ENCODE data around the gene ZNF212. TPM values are rescaled to one million over a fixed set of nuclear protein-coding genes. Genes with fewer than 3 reads are reported as not detected.

The ZNF212 gene
- total and polyA plus RNA-seq, 9 of the 15 experiments (the other 6 are each of a cell fraction or from before 2014, with no cell fraction given) = 1.8 to 21.4 (median 7.2) TPM

GRCh38 chr7:149261829-149262617 is 22.6 kb downstream of the ZNF212 start, which contains the start of gene ZNF783 (continued):
- TF ChIP-seq NEUROD1 (IDR thresholded peaks at IDR 0.05; ENCODE audit: borderline replicate concordance, low read depth, low read length, partially characterized antibody) (peak; percentile 17), SMAD4 (CRISPR knock-in tag; conservative IDR thresholded peaks at IDR 0.05) (peak; percentile 65), ZNF609 (CRISPR knock-in tag; IDR thresholded peaks at IDR 0.05; ENCODE audit: borderline replicate concordance) (0 out of 2 replicates have a peak, but pooled peaks have one; percentile 28), SRSF9 (IDR thresholded peaks at IDR 0.05; ENCODE audit: borderline replicate concordance, low read depth, low read length) (no peak), LEF1 (IDR thresholded peaks at IDR 0.05) (no peak), KLF10 (CRISPR knock-in tag; IDR thresholded peaks at IDR 0.05) (no peak), UBTF (IDR thresholded peaks at IDR 0.05; ENCODE audit: borderline replicate concordance in 1 of 2, low read depth in 2 of 2, low read length in 2 of 2) (0 out of 4 replicates have a peak, but pooled peaks have one; percentile 30 to 42), GATAD2A (IDR thresholded peaks at IDR 0.05) (no peak), ZNF57 (CRISPR knock-in tag; IDR thresholded peaks at IDR 0.05) (no peak), TEAD1 (CRISPR knock-in tag; IDR thresholded peaks at IDR 0.05) (peak in 1 of 2 experiments; percentile 23; a peak in 1 of 4 replicates), MAX (CRISPR knock-in tag; IDR thresholded peaks at IDR 0.05) (peak; percentile 92), HINFP (tag; conservative IDR thresholded peaks at IDR 0.05; ENCODE audit: low read depth) (no peak), MTA3 (IDR thresholded peaks at IDR 0.05; ENCODE audit: borderline replicate concordance) (peak; percentile 70; the same call in 1 of the 2 replicates), NCOA1 (IDR thresholded peaks at IDR 0.05; ENCODE audit: low read depth) (no peak)

Data from K562 (cell line).